Keratinocyte (primary cell): Measurements from ENCODE around the gene MIPOL1. TPM values are rescaled to one million over a fixed set of nuclear protein-coding genes. Genes with fewer than 3 reads are reported as not detected.

Source experiments
- DNase-seq: peaks from one replicate; pipeline ENCODE4 v3.0.0-alpha.2; 2011; ENCODE audit warnings: low read depth, missing footprints, low spot score
- FAIRE-seq: peaks from 2 replicates; lab custom pipeline; 2011; peaks lifted over from hg19 to GRCh38; lab: Jason Lieb, UNC
- H2AFZ ChIP-seq: 2 replicates; pipeline ENCODE4 v1.6.0; 2012; ENCODE audit warnings: low read length, control low read depth, inconsistent platforms; ENCODE audit not compliant: control insufficient read depth
- H3K27ac ChIP-seq: 2 replicates; pipeline ENCODE4 v1.5.1; 2011; ENCODE audit warnings: low read length; ENCODE audit not compliant: control insufficient read depth, insufficient read depth
- H3K27me3 ChIP-seq: 3 replicates; pipeline ENCODE4 v1.6.0; 2011; ENCODE audit warnings: low read length; ENCODE audit not compliant: control insufficient read depth, insufficient read depth; ENCODE audit errors: extremely low read depth
- H3K36me3 ChIP-seq, 2 experiments: 2 replicates in 1 of 2; 3 replicates in 1 of 2; pipeline ENCODE4 v1.5.1; 2011; ENCODE audit warnings: low read length in 2 of 2, mild to moderate bottlenecking in 1 of 2; ENCODE audit not compliant: control insufficient read depth in 2 of 2, insufficient read depth in 2 of 2; ENCODE audit errors: extremely low read depth in 1 of 2
- H3K4me1 ChIP-seq: 3 replicates; pipeline ENCODE4 v1.5.1; 2011; ENCODE audit warnings: low read length; ENCODE audit not compliant: control insufficient read depth, insufficient read depth; ENCODE audit errors: extremely low read depth
- H3K4me2 ChIP-seq: 3 replicates; pipeline ENCODE4 v1.6.0; 2011; ENCODE audit warnings: low read depth, low read length; ENCODE audit not compliant: control insufficient read depth, insufficient read depth; ENCODE audit errors: extremely low read depth
- H3K4me3 ChIP-seq, 3 experiments: fragments of 200-600 bp in 1 of 3; sonication (generic) in 1 of 3; 2 replicates in 2 of 3; 3 replicates in 1 of 3; pipeline ENCODE4 v1.5.1; 2011 to 2016; ENCODE audit warnings: low read length in 3 of 3, mild to moderate bottlenecking in 3 of 3, control low read depth in 2 of 3, inconsistent platforms in 1 of 3, low read depth in 1 of 3, mixed read lengths in 1 of 3, mixed run types in 1 of 3, moderate library complexity in 1 of 3; ENCODE audit not compliant: control insufficient read depth in 2 of 3, insufficient read depth in 2 of 3; ENCODE audit errors: extremely low read depth in 1 of 3
- H3K79me2 ChIP-seq: 2 replicates; pipeline ENCODE4 v1.6.0; 2012; ENCODE audit warnings: low read length; ENCODE audit not compliant: control insufficient read depth, insufficient read depth
- H3K9ac ChIP-seq: 3 replicates; pipeline ENCODE4 v1.6.0; 2011; ENCODE audit warnings: low read length; ENCODE audit not compliant: control insufficient read depth, insufficient read depth; ENCODE audit errors: extremely low read depth
- H3K9me1 ChIP-seq: 3 replicates; pipeline ENCODE4 v1.6.0; 2011; ENCODE audit warnings: low read length; ENCODE audit not compliant: control insufficient read depth, insufficient read depth; ENCODE audit errors: extremely low read depth
- H3K9me3 ChIP-seq: 2 replicates; pipeline ENCODE4 v1.5.1; 2012; ENCODE audit warnings: low read depth, low read length; ENCODE audit not compliant: control insufficient read depth
- H4K20me1 ChIP-seq: 3 replicates; pipeline ENCODE4 v1.6.0; 2011; ENCODE audit warnings: low read length; ENCODE audit not compliant: control insufficient read depth, insufficient read depth; ENCODE audit errors: extremely low read depth
- EZH2 ChIP-seq: IDR thresholded peaks from one replicate; pipeline ENCODE4 v1.6.1; 2012; ENCODE audit warnings: inconsistent platforms, mild to moderate bottlenecking, low read length, moderate library complexity
- dilution Hi-C: fragments of 300-500 bp; cut with MboI; formaldehyde crosslinking; loops from one replicate; pipeline ENCODE4 v1.7.0; 2020; ENCODE audit warnings: low sequenced_read_pairs; ENCODE audit not compliant: extremely low pct_ligation_motif_present
- polyA plus RNA-seq, 5 experiments: library from polyadenylated mRNA; depleted of rRNA in 3 of 5; stranded (reverse) in 3 of 5; stranded (forward) in 1 of 5; unstranded in 1 of 5; fragments of >200 nt; gene quantifications; 1 replicate in 1 of 5; 2 replicates in 3 of 5; 3 replicates in 1 of 5; pipeline versions ENCODE4 v1.2.1 to v1.2.3, GENCODE V29; 2011 to 2012; ENCODE audit warnings: missing spikeins in 2 of 5, low read depth in 1 of 5, low replicate concordance in 1 of 5
- TF ChIP-seq, protein P1 (sequence below), 3 experiments: IDR thresholded peaks in 1 of 3; conservative IDR thresholded peaks in 1 of 3; optimal IDR thresholded peaks in 1 of 3; 2 replicates in 2 of 3; 3 replicates in 1 of 3; pipeline versions ENCODE3 to v1.5.1; 2011; ENCODE audit warnings: low read length in 3 of 3, mild to moderate bottlenecking in 3 of 3, moderate library complexity in 2 of 3, control low read depth in 1 of 3, inconsistent platforms in 1 of 3; ENCODE audit not compliant: insufficient read depth in 2 of 3; ENCODE audit errors: extremely low read depth in 1 of 3

The MIPOL1 gene
- polyA plus RNA-seq, 1 donor (not counting 4 experiments of a cell fraction or from before 2014, with no cell fraction given) = 10.9 TPM

GRCh38 chr14:37198907-37199306 is 1.2 kb downstream of the MIPOL1 start:
- no peak overlapping the region for H2AFZ ChIP-seq

GRCh38 chr14:37201724-37202123 is 4.0 kb downstream of the MIPOL1 start:
- Histone ChIP-seq H3K27ac (peak overlapping the region; percentile 39), H3K79me2 (peaks cover 37% of the 10 kb centered on the region), H3K4me3 (no peak overlapping the region), H3K9me3 (peaks cover 5% of the 10 kb centered on the region), H3K9ac (no peak overlapping the region), H3K4me1 (peaks cover 20% of the 10 kb centered on the region), H3K27me3 (no peaks in the 10 kb centered on the region), H3K9me1 (no peaks in the 10 kb centered on the region), H3K4me2 (no peak overlapping the region), H2AFZ (no peak overlapping the region), H4K20me1 (no peaks in the 10 kb centered on the region), H3K36me3 (no peaks in the 10 kb centered on the region)
- DNase-seq (no peak), FAIRE-seq (no peak)
- TF ChIP-seq, protein P1, sequence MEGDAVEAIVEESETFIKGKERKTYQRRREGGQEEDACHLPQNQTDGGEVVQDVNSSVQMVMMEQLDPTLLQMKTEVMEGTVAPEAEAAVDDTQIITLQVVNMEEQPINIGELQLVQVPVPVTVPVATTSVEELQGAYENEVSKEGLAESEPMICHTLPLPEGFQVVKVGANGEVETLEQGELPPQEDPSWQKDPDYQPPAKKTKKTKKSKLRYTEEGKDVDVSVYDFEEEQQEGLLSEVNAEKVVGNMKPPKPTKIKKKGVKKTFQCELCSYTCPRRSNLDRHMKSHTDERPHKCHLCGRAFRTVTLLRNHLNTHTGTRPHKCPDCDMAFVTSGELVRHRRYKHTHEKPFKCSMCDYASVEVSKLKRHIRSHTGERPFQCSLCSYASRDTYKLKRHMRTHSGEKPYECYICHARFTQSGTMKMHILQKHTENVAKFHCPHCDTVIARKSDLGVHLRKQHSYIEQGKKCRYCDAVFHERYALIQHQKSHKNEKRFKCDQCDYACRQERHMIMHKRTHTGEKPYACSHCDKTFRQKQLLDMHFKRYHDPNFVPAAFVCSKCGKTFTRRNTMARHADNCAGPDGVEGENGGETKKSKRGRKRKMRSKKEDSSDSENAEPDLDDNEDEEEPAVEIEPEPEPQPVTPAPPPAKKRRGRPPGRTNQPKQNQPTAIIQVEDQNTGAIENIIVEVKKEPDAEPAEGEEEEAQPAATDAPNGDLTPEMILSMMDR (optimal IDR thresholded peaks at IDR 0.05 in 1 of 3, IDR thresholded peaks at IDR 0.05 in 1 of 3, conservative IDR thresholded peaks at IDR 0.05 in 1 of 3; ENCODE audit: extremely low read depth in 1 of 3, insufficient read depth in 2 of 3, low read length in 3 of 3) = no peak
- TF ChIP-seq EZH2 = no peak
- dilution Hi-C loops = no loop called here

More at GRCh38 chr14:37198907-37199306, 1.2 kb downstream of the MIPOL1 start:
- no peak for DNase-seq
- H3K27me3 ChIP-seq = no peaks in the 10 kb centered on the region
- peak overlapping the region; percentile 84 for H3K4me2 ChIP-seq
- peaks cover 25% of the 10 kb centered on the region for H3K4me1 ChIP-seq
- no peaks in the 10 kb centered on the region for H3K9me3 ChIP-seq
- dilution Hi-C loops = no loop called here
- no peak for FAIRE-seq
- no peaks in the 10 kb centered on the region for H3K36me3 ChIP-seq
- TF ChIP-seq EZH2 = no peak
- TF ChIP-seq, protein P1 (optimal IDR thresholded peaks at IDR 0.05 in 1 of 3, IDR thresholded peaks at IDR 0.05 in 1 of 3, conservative IDR thresholded peaks at IDR 0.05 in 1 of 3; ENCODE audit: extremely low read depth in 1 of 3, insufficient read depth in 2 of 3, low read length in 3 of 3) = no peak
- H3K9me1 ChIP-seq = no peaks in the 10 kb centered on the region
- H3K9ac ChIP-seq = peak overlapping the region; percentile 81
- H3K79me2 ChIP-seq = peaks cover 14% of the 10 kb centered on the region
- no peaks in the 10 kb centered on the region for H4K20me1 ChIP-seq
- peak overlapping the region; percentile 54 to 83 (median 77) for H3K4me3 ChIP-seq
- no peak overlapping the region for H3K27ac ChIP-seq
